Stomach (tissue), 4 donors: Measurements from ENCODE around the gene MRPS2.
"Not testable (repeated sequence)": the region's sequence is repeated elsewhere in the genome, so short reads cannot be mapped to it uniquely, and the experiment has no call there.

Experiments used
- CTCF ChIP-seq, 7 experiments: fragments of 450-650 bp in 4 of 7; fragments of 200-600 bp in 3 of 7; sonication (generic) in 3 of 7; IDR thresholded peaks; one replicate each; pipeline ENCODE4 v1.5.1; 2016 to 2019; ENCODE audit warnings: antibody characterized with exemption in 7 of 7, control low read depth in 2 of 7, mild to moderate bottlenecking in 1 of 7
- EP300 ChIP-seq: sonication (generic); formaldehyde crosslinking; IDR thresholded peaks from one replicate; pipeline ENCODE4 v1.6.1; 2017; ENCODE audit warnings: antibody characterized with exemption
- POLR2A ChIP-seq, 4 donors: fragments of 450-650 bp; IDR thresholded peaks; one replicate each; pipeline ENCODE4 v1.6.1; 2016; ENCODE audit warnings: antibody characterized with exemption in 4 of 4, control low read depth in 2 of 4, mild to moderate bottlenecking in 1 of 4, moderate library complexity in 1 of 4
- POLR2AphosphoS5 ChIP-seq, 3 donors: sonication (generic); formaldehyde crosslinking; IDR thresholded peaks; one replicate each; pipeline ENCODE4 v1.6.1; 2016; ENCODE audit warnings: antibody characterized with exemption in 3 of 3

- not testable (repeated sequence) for TF ChIP-seq POLR2AphosphoS5 (IDR thresholded peaks at IDR 0.05); CTCF (IDR thresholded peaks at IDR 0.05); POLR2A (IDR thresholded peaks at IDR 0.05); EP300
These were observed 13.4 kb downstream of the MRPS2 start for GRCh38 chr9:135513906-135514305.
